CD14-positive monocyte (primary cell): ENCODE data around the gene OR4K2. TPM values are rescaled to one million over a fixed set of nuclear protein-coding genes. Genes with fewer than 3 reads are reported as not detected.

ENCODE experiments used
- DNase-seq, 3 donors: peaks; one replicate each; pipeline ENCODE4 v3.0.0-alpha.2; 2011 to 2022
- H2AFZ ChIP-seq: 2 replicates; pipeline ENCODE4 v1.6.0; 2012; ENCODE audit warnings: mild to moderate bottlenecking, low read depth, low read length, inconsistent platforms; ENCODE audit not compliant: insufficient read depth, poor library complexity, severe bottlenecking
- H3K27ac ChIP-seq, 2 donors: 1 replicate in 1 of 2; 2 replicates in 1 of 2; pipeline ENCODE4 v1.5.1; 2012 to 2013; ENCODE audit warnings: low read length in 2 of 2, control low read depth in 1 of 2, inconsistent platforms in 1 of 2, low read depth in 1 of 2, mild to moderate bottlenecking in 1 of 2
- H3K27me3 ChIP-seq, 2 donors: one replicate each; pipeline versions ENCODE4 v1.6.0 to v1.6.1; 2011 to 2013; ENCODE audit warnings: low read length in 2 of 2; ENCODE audit not compliant: control insufficient read depth in 2 of 2, insufficient read depth in 2 of 2
- H3K36me3 ChIP-seq, 2 donors: replicated peaks in 1 of 2; 1 replicate in 1 of 2; 2 replicates in 1 of 2; pipeline versions ENCODE4 v1.5.1 to v1.6.1; 2012 to 2013; ENCODE audit warnings: low read length in 2 of 2, control low read depth in 1 of 2, inconsistent platforms in 1 of 2, mild to moderate bottlenecking in 1 of 2; ENCODE audit not compliant: insufficient read depth in 2 of 2, control insufficient read depth in 1 of 2
- H3K4me1 ChIP-seq, 2 donors: 1 replicate in 1 of 2; 2 replicates in 1 of 2; pipeline versions ENCODE4 v1.5.1 to v1.6.1; 2012 to 2013; ENCODE audit warnings: low read length in 2 of 2, control low read depth in 1 of 2, inconsistent platforms in 1 of 2, mild to moderate bottlenecking in 1 of 2, moderate library complexity in 1 of 2; ENCODE audit not compliant: insufficient read depth in 2 of 2, control insufficient read depth in 1 of 2
- H3K4me2 ChIP-seq: replicated peaks from 2 replicates; pipeline ENCODE3; 2012; ENCODE audit warnings: low read length, moderate library complexity, mild to moderate bottlenecking; ENCODE audit not compliant: poor library complexity, severe bottlenecking; ENCODE audit errors: extremely low read depth
- H3K4me3 ChIP-seq, 3 experiments: fragments of 200-600 bp in 1 of 3; sonication (generic) in 1 of 3; replicated peaks in 1 of 3; 1 replicate in 2 of 3; 2 replicates in 1 of 3; pipeline ENCODE4 v1.5.1; 2011 to 2013; ENCODE audit warnings: low read length in 3 of 3, mild to moderate bottlenecking in 3 of 3, control low read depth in 2 of 3, low read depth in 2 of 3, inconsistent platforms in 1 of 3, moderate library complexity in 1 of 3
- H3K79me2 ChIP-seq: 2 replicates; pipeline ENCODE4 v1.6.0; 2012; ENCODE audit warnings: mild to moderate bottlenecking, control low read depth, inconsistent platforms, low read length, moderate library complexity; ENCODE audit not compliant: insufficient read depth
- H3K9ac ChIP-seq: 2 replicates; pipeline ENCODE4 v1.6.0; 2017; ENCODE audit warnings: low read length, mild to moderate bottlenecking; ENCODE audit not compliant: insufficient read depth, poor library complexity, severe bottlenecking
- H3K9me3 ChIP-seq, 2 donors: replicated peaks in 1 of 2; 1 replicate in 1 of 2; 2 replicates in 1 of 2; pipeline versions ENCODE4 v1.5.1 to v1.6.1; 2012 to 2013; ENCODE audit warnings: low read length in 2 of 2, control low read depth in 1 of 2; ENCODE audit not compliant: control insufficient read depth in 1 of 2, insufficient read depth in 1 of 2
- H4K20me1 ChIP-seq: 2 replicates; pipeline ENCODE4 v1.6.0; 2012; ENCODE audit warnings: mild to moderate bottlenecking, low read length, control low read depth, moderate library complexity; ENCODE audit not compliant: insufficient read depth
- H3K27ac Mint-ChIP-seq, 7 donors: one replicate each; pipeline ENCODE4 v1.8.0; 2020; ENCODE audit warnings: mild to moderate bottlenecking in 7 of 7, mixed read lengths in 7 of 7, moderate library complexity in 6 of 7, inconsistent platforms in 2 of 7
- H3K27me3 Mint-ChIP-seq, 3 donors: one replicate each; pipeline ENCODE4 v1.8.0; 2021 to 2022; ENCODE audit warnings: low read depth in 3 of 3, mild to moderate bottlenecking in 3 of 3, mixed read lengths in 3 of 3, moderate library complexity in 3 of 3, inconsistent platforms in 1 of 3
- H3K36me3 Mint-ChIP-seq, 2 donors: one replicate each; pipeline ENCODE4 v1.8.0; 2020; ENCODE audit warnings: mixed read lengths in 2 of 2, inconsistent platforms in 1 of 2, mild to moderate bottlenecking in 1 of 2
- H3K4me1 Mint-ChIP-seq: one replicate; pipeline ENCODE4 v1.8.0; 2020; ENCODE audit warnings: mild to moderate bottlenecking, mixed read lengths
- H3K4me3 Mint-ChIP-seq, 2 donors: one replicate each; pipeline ENCODE4 v1.8.0; 2020; ENCODE audit warnings: mild to moderate bottlenecking in 2 of 2, mixed read lengths in 2 of 2, moderate library complexity in 1 of 2
- H3K9me3 Mint-ChIP-seq, 7 donors: one replicate each; pipeline ENCODE4 v1.8.0; 2020 to 2022; ENCODE audit warnings: mixed read lengths in 7 of 7, mild to moderate bottlenecking in 6 of 7, moderate library complexity in 6 of 7, inconsistent platforms in 2 of 7
- WGBS: methylation state at CpG from one replicate; pipeline ENCODE4 v1.1.5; 2013; ENCODE audit warnings: missing lambda C conversion rate; ENCODE audit not compliant: insufficient coverage; 5-methylcytosine and 5-hydroxymethylcytosine counted together
- intact Hi-C, 2 donors: fragments of 100-400 bp; cut with micrococcal nuclease; formaldehyde crosslinking; loops; one replicate each; pipeline versions ENCODE4 v1.15.0 to v1.15.1; 2023
- polyA plus RNA-seq, 3 donors: library from polyadenylated mRNA; depleted of rRNA in 1 of 3; unstranded in 2 of 3; stranded (reverse) in 1 of 3; fragments of 300-500 nt in 2 of 3; fragments of >200 nt in 1 of 3; fragmentation: Illumina TruSeq in 2 of 3; gene quantifications; 1 replicate in 2 of 3; 2 replicates in 1 of 3; pipeline ENCODE4 v1.2.3, GENCODE V29; 2012 to 2021
- TF ChIP-seq, protein P1 (sequence below): fragments of 200-600 bp; IDR thresholded peaks from one replicate; pipeline ENCODE4 v1.8.0; 2022; ENCODE audit warnings: antibody characterized with exemption, mild to moderate bottlenecking

OR4K2 gene
- polyA plus RNA-seq, 3 donors, result not detected

DNA sequence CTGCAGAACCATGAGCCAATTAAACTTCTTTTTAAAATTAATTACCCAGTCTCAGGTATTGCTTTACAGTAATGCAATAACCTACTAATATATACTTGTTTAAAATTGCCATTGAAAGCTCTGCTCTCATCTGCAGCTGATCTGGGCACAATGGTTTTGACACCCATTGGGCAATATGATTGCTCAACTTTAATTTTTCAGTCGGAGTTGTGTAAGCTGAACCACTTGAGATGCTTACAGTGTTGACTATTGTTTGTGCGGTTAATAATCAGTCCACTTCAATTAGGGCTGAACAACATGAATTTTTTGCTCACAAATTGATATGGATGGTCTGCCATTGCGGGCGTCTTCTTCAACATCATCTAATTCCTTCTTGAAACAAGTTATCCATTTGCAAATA is 27.5 kb downstream of the OR4K2 start:
- no peak overlapping the region for H3K4me2 ChIP-seq
- H3K36me3 ChIP-seq, result no peaks in the 10 kb centered on the region
- peak in 1 of 3 donors; percentile 0 for DNase-seq
- TF ChIP-seq, protein P1, sequence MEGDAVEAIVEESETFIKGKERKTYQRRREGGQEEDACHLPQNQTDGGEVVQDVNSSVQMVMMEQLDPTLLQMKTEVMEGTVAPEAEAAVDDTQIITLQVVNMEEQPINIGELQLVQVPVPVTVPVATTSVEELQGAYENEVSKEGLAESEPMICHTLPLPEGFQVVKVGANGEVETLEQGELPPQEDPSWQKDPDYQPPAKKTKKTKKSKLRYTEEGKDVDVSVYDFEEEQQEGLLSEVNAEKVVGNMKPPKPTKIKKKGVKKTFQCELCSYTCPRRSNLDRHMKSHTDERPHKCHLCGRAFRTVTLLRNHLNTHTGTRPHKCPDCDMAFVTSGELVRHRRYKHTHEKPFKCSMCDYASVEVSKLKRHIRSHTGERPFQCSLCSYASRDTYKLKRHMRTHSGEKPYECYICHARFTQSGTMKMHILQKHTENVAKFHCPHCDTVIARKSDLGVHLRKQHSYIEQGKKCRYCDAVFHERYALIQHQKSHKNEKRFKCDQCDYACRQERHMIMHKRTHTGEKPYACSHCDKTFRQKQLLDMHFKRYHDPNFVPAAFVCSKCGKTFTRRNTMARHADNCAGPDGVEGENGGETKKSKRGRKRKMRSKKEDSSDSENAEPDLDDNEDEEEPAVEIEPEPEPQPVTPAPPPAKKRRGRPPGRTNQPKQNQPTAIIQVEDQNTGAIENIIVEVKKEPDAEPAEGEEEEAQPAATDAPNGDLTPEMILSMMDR, result no peak
- no peaks in the 10 kb centered on the region for H4K20me1 ChIP-seq
- no peak overlapping the region for H2AFZ ChIP-seq
- no peaks in the 10 kb centered on the region for H3K4me1 ChIP-seq
- H3K27me3 Mint-ChIP-seq, result no peaks in the 10 kb centered on the region
- no peak overlapping the region for H3K4me3 ChIP-seq
- intact Hi-C loops, result no loop called here
- H3K4me3 Mint-ChIP-seq, result no peak overlapping the region
- H3K27me3 ChIP-seq, result no peaks in the 10 kb centered on the region
- H3K4me1 Mint-ChIP-seq, result no peaks in the 10 kb centered on the region
- H3K9me3 ChIP-seq, result peaks cover 9 to 12% of the 10 kb centered on the region in 2 donors
- H3K9ac ChIP-seq, result no peak overlapping the region
- no peak overlapping the region for H3K27ac Mint-ChIP-seq
- H3K27ac ChIP-seq, result no peak overlapping the region
- H3K79me2 ChIP-seq, result no peaks in the 10 kb centered on the region
- H3K36me3 Mint-ChIP-seq, result no peaks in the 10 kb centered on the region
- H3K9me3 Mint-ChIP-seq, result peaks cover 0 to 13% (median 2%) of the 10 kb centered on the region in 7 donors
- WGBS, result 40% methylated on average over 1 of the region's 4 CpGs

DNA sequence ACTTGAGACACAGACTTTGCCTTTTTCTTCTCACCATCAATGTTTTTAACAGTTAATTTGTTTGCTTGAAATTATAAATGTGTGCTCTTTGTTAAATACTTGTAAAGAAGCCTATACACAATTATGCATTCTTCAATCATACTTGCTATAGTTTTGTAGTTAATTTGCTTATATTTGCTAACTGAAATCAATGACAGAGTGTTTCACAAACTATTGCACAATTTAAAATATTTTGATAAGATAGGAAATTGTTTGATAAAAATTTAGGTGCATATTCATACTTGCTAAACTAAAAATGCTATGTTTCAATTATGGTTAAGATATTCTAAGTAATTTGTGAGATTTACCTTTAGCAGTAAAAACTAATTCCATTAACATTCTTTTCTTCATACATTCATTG is 31.7 kb downstream of the OR4K2 start:
- TF ChIP-seq, protein P1, result no peak
- H2AFZ ChIP-seq, result no peak overlapping the region
- no peaks in the 10 kb centered on the region for H3K4me1 ChIP-seq
- H3K36me3 Mint-ChIP-seq, result no peaks in the 10 kb centered on the region
- no peaks in the 10 kb centered on the region for H3K79me2 ChIP-seq
- no peak overlapping the region for H3K4me3 Mint-ChIP-seq
- DNase-seq, result no peak
- peaks cover 0 to 5% of the 10 kb centered on the region in 2 donors for H3K9me3 ChIP-seq
- no peaks in the 10 kb centered on the region for H3K36me3 ChIP-seq
- H3K27ac ChIP-seq, result no peak overlapping the region
- H3K27me3 ChIP-seq, result no peaks in the 10 kb centered on the region
- no peak overlapping the region for H3K27ac Mint-ChIP-seq
- intact Hi-C loops, result no loop called here
- H3K4me2 ChIP-seq, result no peak overlapping the region
- H3K9me3 Mint-ChIP-seq, result peaks cover 2 to 9% (median 6%) of the 10 kb centered on the region in 7 donors
- H4K20me1 ChIP-seq, result no peaks in the 10 kb centered on the region
- H3K4me1 Mint-ChIP-seq, result no peaks in the 10 kb centered on the region
- no peak overlapping the region for H3K9ac ChIP-seq
- no peak overlapping the region for H3K4me3 ChIP-seq
- peaks cover 0 to 2% (median 0%) of the 10 kb centered on the region in 3 donors for H3K27me3 Mint-ChIP-seq
